RKO (cell line): ENCODE data around the gene RACGAP1.

Experiments used
- DNase-seq: peaks from one replicate; pipeline ENCODE4 v3.0.0-alpha.2; 2016; ENCODE audit warnings: low spot score

The RACGAP1 gene

GRCh38 chr12:50056639-50056976 lies 31.3 kb upstream of the RACGAP1 start:
- DNase-seq = no peak

DNA sequence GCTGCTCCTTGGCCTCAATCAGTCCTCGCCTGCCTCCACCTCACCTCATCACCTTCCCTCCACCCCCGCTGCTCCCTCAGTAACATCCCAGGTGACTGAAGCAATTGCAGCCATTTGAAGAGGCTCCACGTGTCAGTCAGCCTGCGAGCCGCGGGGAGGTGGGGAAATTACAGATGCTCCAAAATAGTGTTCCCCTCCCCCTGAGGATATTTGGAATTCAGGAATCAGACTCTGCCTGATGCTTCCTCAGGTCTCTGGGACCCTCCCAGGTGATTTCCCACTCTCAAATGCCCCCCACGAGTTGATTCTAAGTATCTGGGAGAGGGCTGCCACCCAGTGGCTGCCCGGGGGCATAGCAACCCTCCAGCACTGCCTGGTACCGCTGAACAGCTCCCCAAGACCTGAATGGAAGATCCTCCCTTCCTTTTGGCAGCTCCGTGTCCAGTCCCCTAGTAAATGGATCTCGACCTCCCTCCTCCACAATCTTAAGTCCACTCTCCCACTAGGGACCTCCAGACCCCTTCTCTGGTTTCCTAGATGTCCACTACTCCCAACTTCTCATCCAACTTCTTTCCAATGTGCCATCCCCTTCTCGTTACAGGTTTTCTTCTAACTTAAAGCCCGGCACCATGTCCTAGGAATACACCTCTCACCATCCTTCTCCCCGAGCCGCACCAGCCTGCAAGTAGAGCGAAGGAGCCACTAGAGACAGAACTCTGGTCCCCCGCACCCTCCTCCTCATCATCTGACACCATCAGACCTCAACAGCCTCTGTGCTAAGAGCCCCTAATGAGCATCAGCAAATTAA lies 30.7 kb upstream of the RACGAP1 start:
- peak; percentile 69 for DNase-seq

- no peak for DNase-seq
Measured at GRCh38 chr12:50053583-50053982, 28.3 kb upstream of the RACGAP1 start.

GRCh38 chr12:50052964-50053363 lies 27.7 kb upstream of the RACGAP1 start:
- DNase-seq = no peak

DNA sequence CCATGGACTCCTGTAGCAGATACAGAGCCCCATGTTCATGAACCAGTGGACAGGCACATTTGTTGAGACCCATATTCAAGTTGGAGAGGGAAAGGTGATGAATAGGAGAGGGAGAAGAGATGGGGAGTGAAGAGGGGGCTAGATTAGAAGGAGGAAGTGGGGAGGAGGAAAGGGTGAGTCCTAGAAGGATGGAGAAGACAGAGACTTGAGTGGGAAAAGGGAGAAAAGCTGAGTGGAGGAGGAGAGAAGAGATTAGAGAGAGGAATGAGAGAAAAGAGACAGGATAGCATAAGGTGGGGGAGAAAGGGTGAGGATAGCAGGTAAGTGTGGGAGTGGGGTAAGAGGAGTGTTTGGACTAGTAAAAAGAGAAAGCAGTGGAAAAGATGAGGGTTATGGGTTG lies 27.2 kb upstream of the RACGAP1 start:
- no peak for DNase-seq

GRCh38 chr12:50051101-50051806 lies 26.0 kb upstream of the RACGAP1 start:
- no peak for DNase-seq

DNA sequence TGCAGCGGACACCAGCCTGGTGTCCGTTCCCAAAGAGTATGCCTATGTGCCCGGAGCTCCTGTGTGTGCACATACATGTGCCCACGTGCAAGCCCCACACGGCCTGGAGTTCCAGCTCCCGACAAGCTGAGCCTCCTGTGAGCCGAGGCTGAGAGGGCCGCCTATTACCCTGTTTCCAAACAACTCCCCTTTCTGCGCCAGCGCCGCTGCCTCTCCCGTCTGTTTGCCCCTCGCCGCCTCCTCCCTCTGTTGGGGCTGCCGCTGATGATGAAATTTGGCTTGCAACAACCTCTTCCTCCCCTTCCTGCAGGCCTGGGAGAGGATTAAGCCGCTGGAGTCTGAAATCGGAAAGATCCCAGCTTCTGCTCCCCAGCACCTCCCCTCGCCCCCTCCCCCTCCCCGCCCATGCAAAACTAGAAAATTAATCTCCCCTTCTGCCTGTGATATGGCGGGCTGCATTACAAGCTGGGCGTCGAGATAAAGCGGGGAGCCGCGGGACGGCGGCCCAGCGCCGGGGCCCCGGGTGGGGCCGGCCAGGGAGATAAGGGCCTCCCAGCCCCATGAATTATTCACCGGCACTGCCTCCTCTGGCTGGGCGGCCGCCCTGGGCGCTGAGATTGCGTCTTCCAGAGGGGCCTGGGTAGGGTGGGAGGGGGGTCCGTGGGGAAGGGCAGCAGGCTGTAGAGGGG lies 25.3 kb upstream of the RACGAP1 start:
- no peak for DNase-seq

DNA sequence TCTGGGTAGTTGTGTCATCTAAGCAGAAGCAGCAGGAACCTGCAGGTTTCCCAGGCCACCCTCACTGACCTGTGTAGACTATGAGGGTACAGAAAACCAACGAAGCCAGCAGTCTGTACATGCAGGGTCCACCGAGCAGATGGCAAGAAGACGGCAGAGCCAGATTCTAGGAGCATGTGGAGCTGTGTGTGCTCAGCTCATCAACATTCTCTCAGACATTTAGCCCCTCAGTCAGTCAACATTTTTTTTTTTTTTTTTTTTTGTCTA lies 24.8 kb upstream of the RACGAP1 start:
- no peak for DNase-seq

- DNase-seq = no peak
Measured at GRCh38 chr12:50049254-50050118, 24.2 kb upstream of the RACGAP1 start.

DNA sequence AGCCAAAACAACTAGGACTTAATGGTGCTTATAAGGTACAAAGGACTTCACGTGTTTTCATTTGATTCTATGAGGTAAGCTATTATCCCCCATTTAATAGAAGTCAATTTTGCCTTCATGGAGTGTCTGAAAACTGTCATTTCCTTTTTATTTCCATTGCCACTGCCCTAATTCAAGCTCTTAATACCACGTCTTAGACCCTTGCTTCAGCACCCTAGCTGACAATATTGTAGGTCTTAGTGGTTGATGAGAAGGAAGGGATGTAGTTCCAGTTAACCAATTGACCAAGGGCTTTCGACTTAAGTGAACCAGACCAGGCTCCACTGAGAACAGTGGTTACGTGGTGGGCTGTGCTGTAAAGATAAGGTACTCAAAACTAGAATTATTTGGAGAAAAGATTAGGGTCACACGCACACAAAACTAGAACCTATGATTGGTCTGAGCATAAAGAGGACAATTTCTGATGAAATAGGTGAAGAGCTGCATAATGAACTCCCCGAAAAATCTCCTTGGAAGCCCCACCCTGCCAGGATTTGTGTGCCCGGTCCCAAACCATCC lies 22.5 kb upstream of the RACGAP1 start:
- no peak for DNase-seq

GRCh38 chr12:50043854-50044253 lies 18.6 kb upstream of the RACGAP1 start:
- no peak for DNase-seq

GRCh38 chr12:50043308-50043707 lies 18.0 kb upstream of the RACGAP1 start:
- no peak for DNase-seq

DNA sequence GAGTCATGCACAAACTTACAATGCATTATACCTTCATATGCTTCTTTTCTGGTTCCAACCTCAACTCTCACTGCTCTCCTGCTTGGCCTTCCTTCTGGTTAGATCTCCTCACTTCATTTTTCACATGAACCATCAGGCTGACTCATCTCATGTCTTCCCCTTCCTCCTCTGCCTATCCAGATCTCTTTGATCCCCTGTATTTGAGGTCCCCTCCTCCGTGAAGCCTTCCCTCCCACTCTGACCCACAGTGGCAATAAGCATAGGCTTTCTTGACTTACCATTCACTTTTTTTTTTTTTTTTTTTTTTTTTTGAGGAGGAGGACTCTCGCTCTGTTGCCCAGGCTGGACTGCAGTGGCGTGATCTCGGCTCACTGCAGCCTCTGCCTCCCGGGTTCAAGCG lies 17.4 kb upstream of the RACGAP1 start:
- no peak for DNase-seq

GRCh38 chr12:50041962-50042361 lies 16.7 kb upstream of the RACGAP1 start:
- no peak for DNase-seq

- no peak for DNase-seq
Measured at GRCh38 chr12:50041062-50041860, 16.0 kb upstream of the RACGAP1 start.

- DNase-seq = no peak
Measured at GRCh38 chr12:50040657-50041056, 15.4 kb upstream of the RACGAP1 start.

DNA sequence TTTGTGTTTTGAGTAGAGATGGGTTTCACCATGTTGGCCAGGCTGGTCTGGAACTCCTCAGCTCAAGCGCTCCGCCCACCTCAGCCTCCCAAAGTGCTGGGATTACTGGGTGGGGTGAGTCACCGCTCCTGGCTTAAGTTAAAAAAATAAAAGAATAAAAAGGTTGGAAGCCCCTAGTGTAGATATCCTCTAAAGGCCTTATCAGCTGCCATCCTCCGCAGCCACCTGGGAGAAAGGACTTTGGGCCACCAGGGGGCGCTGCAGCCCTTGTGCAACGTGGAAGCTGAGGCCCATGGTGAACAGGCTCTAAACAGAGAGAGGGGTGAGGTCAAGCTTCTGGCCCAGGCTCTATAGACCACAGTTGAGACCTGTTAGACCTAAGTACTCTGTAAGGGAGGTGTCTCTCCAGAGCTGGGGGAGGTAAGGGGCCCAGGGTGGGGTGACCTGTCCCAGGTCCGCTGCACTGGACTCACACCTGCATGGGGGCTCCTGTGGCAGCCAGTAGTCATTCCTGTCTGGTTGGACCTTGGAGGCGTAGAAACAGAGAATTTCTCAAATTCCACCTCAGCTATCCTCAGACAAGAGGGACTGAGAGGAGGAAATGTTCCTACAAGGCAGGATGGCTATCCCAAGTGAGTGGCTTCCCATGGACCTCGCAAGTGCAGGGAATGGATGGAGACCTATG lies 14.0 kb upstream of the RACGAP1 start:
- DNase-seq = peak; percentile 74

DNA sequence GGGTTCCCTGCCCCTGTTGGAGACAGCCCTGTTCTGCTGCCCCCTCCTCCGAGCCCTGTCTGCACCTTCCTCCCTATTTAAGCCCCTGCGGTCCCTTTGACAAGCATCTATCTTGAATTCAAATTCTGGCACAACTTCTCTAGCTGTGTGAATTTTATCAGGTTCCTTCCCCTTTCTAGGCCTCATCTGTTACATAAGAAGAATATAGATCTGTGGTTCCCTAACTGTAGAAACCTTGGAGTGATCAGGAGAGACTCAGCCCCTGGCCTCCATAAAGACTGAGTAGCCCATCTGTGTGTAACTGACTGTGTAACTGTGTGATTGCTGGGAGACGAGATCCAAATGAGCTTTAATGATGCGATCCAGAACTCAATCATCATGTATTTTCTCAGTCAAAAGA lies 13.0 kb upstream of the RACGAP1 start:
- no peak for DNase-seq

- DNase-seq = no peak
Measured at GRCh38 chr12:50032854-50033581, 7.7 kb upstream of the RACGAP1 start.

DNA sequence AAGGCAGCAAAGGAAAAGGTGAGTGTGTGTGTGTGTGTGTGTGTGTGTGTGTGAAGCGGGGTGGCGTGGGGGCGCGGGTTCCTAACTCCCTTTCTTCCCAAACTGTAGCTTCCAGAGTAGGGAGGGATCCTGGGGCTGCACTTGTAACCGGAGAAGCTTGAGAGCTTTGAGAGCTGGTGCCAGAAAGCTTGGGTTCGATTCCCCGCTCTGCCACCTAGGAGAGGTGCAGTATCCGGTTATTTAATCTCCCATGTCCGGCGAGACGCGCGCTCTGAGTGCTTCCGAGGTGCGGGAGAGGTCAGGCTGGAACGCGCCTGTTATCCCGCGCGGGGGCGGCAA lies 7.2 kb upstream of the RACGAP1 start:
- no peak for DNase-seq
